B cell (primary cell): Measurements from ENCODE around the gene CTDSPL. TPM values are rescaled to one million over a fixed set of nuclear protein-coding genes. Genes with fewer than 3 reads are reported as not detected.

Experiments used
- ATAC-seq: fragments of 200-7000 bp; cut with Tn5 transposase; one replicate; pipeline ENCODE4 v1.10.0; 2021; ENCODE audit warnings: low read depth, mild to moderate bottlenecking, moderate number of reproducible peaks, moderate library complexity
- CTCF ChIA-PET: fragments of 350-600 bp; sonication (Branson Sonifier 250); formaldehyde crosslinking; loops from one replicate; lab custom pipeline; 2021; ENCODE audit warnings: antibody characterized with exemption, inconsistent platforms; lab: Charles Lee
- POLR2A ChIA-PET: fragments of 350-600 bp; sonication (Branson Sonifier 250); formaldehyde crosslinking; loops from one replicate; lab custom pipeline; 2021; ENCODE audit warnings: antibody characterized with exemption; lab: Charles Lee
- DNase-seq: peaks from one replicate; pipeline ENCODE4 v3.0.0; 2013
- H2AFZ ChIP-seq: 2 replicates; pipeline ENCODE4 v1.6.1; 2012; ENCODE audit warnings: mild to moderate bottlenecking, low read depth, low read length; ENCODE audit not compliant: insufficient read depth, poor library complexity, severe bottlenecking
- H3K27ac ChIP-seq, 2 donors: 1 replicate in 1 of 2; 2 replicates in 1 of 2; pipeline ENCODE4 v1.5.1; 2012 to 2013; ENCODE audit warnings: low read length in 2 of 2, mild to moderate bottlenecking in 2 of 2, moderate library complexity in 1 of 2
- H3K27me3 ChIP-seq, 4 experiments: fragments of 200-600 bp in 1 of 4; sonication (generic) in 1 of 4; replicated peaks in 1 of 4; 1 replicate in 2 of 4; 2 replicates in 2 of 4; pipeline versions ENCODE4 v1.6.1 to v1.7.0; 2013 to 2016; ENCODE audit warnings: low read length in 3 of 4, mild to moderate bottlenecking in 2 of 4, mixed read lengths in 1 of 4, moderate library complexity in 1 of 4; ENCODE audit not compliant: insufficient read depth in 4 of 4, control insufficient read depth in 3 of 4; ENCODE audit errors: control extremely low read depth in 1 of 4
- H3K36me3 ChIP-seq, 2 experiments: replicated peaks in 1 of 2; 1 replicate in 1 of 2; 2 replicates in 1 of 2; pipeline versions ENCODE4 v1.6.1 to v1.7.1; 2013; ENCODE audit warnings: low read length in 1 of 2; ENCODE audit not compliant: insufficient read depth in 2 of 2, control insufficient read depth in 1 of 2; ENCODE audit errors: control extremely low read depth in 1 of 2, extremely low read depth in 1 of 2
- H3K4me1 ChIP-seq, 2 donors: fragments of 200-600 bp in 1 of 2; sonication (generic) in 1 of 2; 1 replicate in 1 of 2; 2 replicates in 1 of 2; pipeline versions ENCODE4 v1.5.1 to v1.6.1; 2013 to 2017; ENCODE audit warnings: low read length in 2 of 2; ENCODE audit not compliant: control insufficient read depth in 2 of 2, insufficient read depth in 2 of 2
- H3K4me2 ChIP-seq: replicated peaks from 2 replicates; pipeline ENCODE3; 2012; ENCODE audit warnings: mild to moderate bottlenecking, low read depth, low read length; ENCODE audit not compliant: poor library complexity, severe bottlenecking
- H3K4me3 ChIP-seq, 5 experiments: fragments of 200-600 bp in 1 of 5; sonication (generic) in 1 of 5; 1 replicate in 3 of 5; 2 replicates in 2 of 5; pipeline versions ENCODE4 v1.5.1 to v1.7.0; 2011 to 2016; ENCODE audit warnings: low read length in 4 of 5, mild to moderate bottlenecking in 4 of 5, low read depth in 2 of 5, control low read depth in 1 of 5, moderate library complexity in 1 of 5; ENCODE audit not compliant: insufficient read depth in 1 of 5; ENCODE audit errors: control extremely low read depth in 1 of 5, extremely low read depth in 1 of 5
- H3K79me2 ChIP-seq: fragments of 200-600 bp; sonication (generic); one replicate; pipeline ENCODE4 v1.6.0; 2016; ENCODE audit warnings: low read length; ENCODE audit not compliant: control insufficient read depth, insufficient read depth
- H3K9ac ChIP-seq: fragments of 200-600 bp; sonication (generic); 2 replicates; pipeline ENCODE4 v1.6.1; 2017; ENCODE audit warnings: mild to moderate bottlenecking, low read length, moderate library complexity
- H3K9me3 ChIP-seq, 3 donors: one replicate each; pipeline versions ENCODE4 v1.6.1 to v1.7.1; 2013; ENCODE audit warnings: low read length in 2 of 3; ENCODE audit not compliant: control insufficient read depth in 2 of 3, insufficient read depth in 1 of 3; ENCODE audit errors: control extremely low read depth in 1 of 3
- H4K20me1 ChIP-seq: 2 replicates; pipeline ENCODE4 v1.6.0; 2012; ENCODE audit warnings: mild to moderate bottlenecking, low read length; ENCODE audit not compliant: insufficient read depth, control insufficient read depth, poor library complexity, severe bottlenecking
- H3K27ac Mint-ChIP-seq: one replicate; pipeline ENCODE4 v1.8.0; 2021; ENCODE audit warnings: mixed read lengths
- H3K27me3 Mint-ChIP-seq: one replicate; pipeline ENCODE4 v1.8.0; 2021; ENCODE audit warnings: mixed read lengths
- H3K4me1 Mint-ChIP-seq: one replicate; pipeline ENCODE4 v1.8.0; 2021; ENCODE audit warnings: mixed read lengths
- H3K4me3 Mint-ChIP-seq: one replicate; pipeline ENCODE4 v1.8.0; 2021; ENCODE audit warnings: mixed read lengths
- H3K9me3 Mint-ChIP-seq: one replicate; pipeline ENCODE4 v1.8.0; 2022; ENCODE audit warnings: mixed read lengths; ENCODE audit not compliant: insufficient read depth
- EZH2 ChIP-seq: IDR thresholded peaks from 2 replicates; pipeline ENCODE4 v1.6.1; 2012; ENCODE audit warnings: borderline replicate concordance, low read depth, mild to moderate bottlenecking, moderate library complexity, low read length; ENCODE audit not compliant: insufficient read depth, poor library complexity, severe bottlenecking
- WGBS: methylation state at CpG from one replicate; pipeline ENCODE4 v1.1.5; 2013; ENCODE audit warnings: missing lambda C conversion rate; ENCODE audit not compliant: insufficient coverage; 5-methylcytosine and 5-hydroxymethylcytosine counted together
- intact Hi-C: fragments of 100-400 bp; cut with micrococcal nuclease; formaldehyde crosslinking; loops from one replicate; pipeline ENCODE4 v1.10.0; 2022
- polyA plus RNA-seq: library from polyadenylated mRNA; depleted of rRNA; stranded (reverse); fragments of >200 nt; gene quantifications from 2 replicates; pipeline ENCODE4 v1.2.3, GENCODE V29; 2012
- total RNA-seq, 2 donors: library from RNA; stranded (reverse); fragments of 120-200 nt in 1 of 2; gene quantifications; 1 replicate in 1 of 2; 2 replicates in 1 of 2; pipeline versions ENCODE4 v1.2.3 to v1.2.4, GENCODE V29; 2013 to 2022
- TF ChIP-seq, protein P1 (sequence below): fragments of 200-600 bp; IDR thresholded peaks from one replicate; pipeline ENCODE4 v1.8.0; 2022; ENCODE audit warnings: antibody characterized with exemption, mild to moderate bottlenecking

Gene CTDSPL
- total and polyA plus RNA-seq, 2 donors (not counting 1 experiment from before 2014, with no cell fraction given): not detected

- POLR2A ChIA-PET: no interaction called here
- H4K20me1 ChIP-seq: no peaks in the 10 kb centered on the region
- CTCF ChIA-PET: interaction anchor here (0.8 kb wide), 1 partner anchor 11 kb away, joined by 4 read pairs; no protein-coding TSS in a partner anchor
- WGBS: no CpG with 5 or more reads among the region's 1 CpG
- Mint-ChIP-seq H3K27me3 (peaks cover 44% of the 10 kb centered on the region), H3K4me3 (no peak overlapping the region), H3K4me1 (peaks cover 6% of the 10 kb centered on the region), H3K27ac (no peak overlapping the region), H3K9me3 (peaks cover 7% of the 10 kb centered on the region)
- peaks cover 0 to 8% (median 3%) of the 10 kb centered on the region in 3 donors for H3K9me3 ChIP-seq
- H3K27ac ChIP-seq: no peak overlapping the region
- no peaks in the 10 kb centered on the region for H3K79me2 ChIP-seq
- intact Hi-C loops: no loop called here
- DNase-seq (no peak), ATAC-seq (no peak)
- peaks cover 0 to 14% (median 7%) of the 10 kb centered on the region in 4 experiments for H3K27me3 ChIP-seq
- no peaks in the 10 kb centered on the region for H3K4me1 ChIP-seq
- H3K36me3 ChIP-seq: no peaks in the 10 kb centered on the region
- H2AFZ ChIP-seq: no peak overlapping the region
- H3K4me3 ChIP-seq: no peak overlapping the region
- no peak overlapping the region for H3K9ac ChIP-seq
- no peak overlapping the region for H3K4me2 ChIP-seq
- no peak for TF ChIP-seq EZH2
- TF ChIP-seq, protein P1, sequence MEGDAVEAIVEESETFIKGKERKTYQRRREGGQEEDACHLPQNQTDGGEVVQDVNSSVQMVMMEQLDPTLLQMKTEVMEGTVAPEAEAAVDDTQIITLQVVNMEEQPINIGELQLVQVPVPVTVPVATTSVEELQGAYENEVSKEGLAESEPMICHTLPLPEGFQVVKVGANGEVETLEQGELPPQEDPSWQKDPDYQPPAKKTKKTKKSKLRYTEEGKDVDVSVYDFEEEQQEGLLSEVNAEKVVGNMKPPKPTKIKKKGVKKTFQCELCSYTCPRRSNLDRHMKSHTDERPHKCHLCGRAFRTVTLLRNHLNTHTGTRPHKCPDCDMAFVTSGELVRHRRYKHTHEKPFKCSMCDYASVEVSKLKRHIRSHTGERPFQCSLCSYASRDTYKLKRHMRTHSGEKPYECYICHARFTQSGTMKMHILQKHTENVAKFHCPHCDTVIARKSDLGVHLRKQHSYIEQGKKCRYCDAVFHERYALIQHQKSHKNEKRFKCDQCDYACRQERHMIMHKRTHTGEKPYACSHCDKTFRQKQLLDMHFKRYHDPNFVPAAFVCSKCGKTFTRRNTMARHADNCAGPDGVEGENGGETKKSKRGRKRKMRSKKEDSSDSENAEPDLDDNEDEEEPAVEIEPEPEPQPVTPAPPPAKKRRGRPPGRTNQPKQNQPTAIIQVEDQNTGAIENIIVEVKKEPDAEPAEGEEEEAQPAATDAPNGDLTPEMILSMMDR: no peak
Measured at GRCh38 chr3:37867144-37867543, 5.5 kb downstream of the CTDSPL start.

- Histone ChIP-seq H3K9ac (no peak overlapping the region), H3K36me3 (no peaks in the 10 kb centered on the region), H3K9me3 (peaks cover 0 to 18% (median 14%) of the 10 kb centered on the region in 3 donors), H3K4me3 (no peak overlapping the region), H3K27me3 (peaks cover 0 to 8% (median 0%) of the 10 kb centered on the region in 4 experiments), H4K20me1 (no peaks in the 10 kb centered on the region), H3K4me2 (no peak overlapping the region), H2AFZ (no peak overlapping the region), H3K79me2 (no peaks in the 10 kb centered on the region), H3K4me1 (no peaks in the 10 kb centered on the region), H3K27ac (no peak overlapping the region)
- POLR2A ChIA-PET: no interaction called here
- ATAC-seq (no peak), DNase-seq (no peak)
- WGBS: 100% methylated on average over 1 of the region's 3 CpGs
- Mint-ChIP-seq H3K4me1 (no peaks in the 10 kb centered on the region), H3K27me3 (peaks cover 18% of the 10 kb centered on the region), H3K27ac (no peak overlapping the region), H3K9me3 (peaks cover 7% of the 10 kb centered on the region), H3K4me3 (no peak overlapping the region)
- CTCF ChIA-PET: interaction anchor here (0.7 kb wide), 1 partner anchor 17 kb away, joined by 4 read pairs; no protein-coding TSS in a partner anchor
- TF ChIP-seq, protein P1: no peak
- no peak for TF ChIP-seq EZH2
- intact Hi-C loops: no loop called here
Measured at GRCh38 chr3:37871858-37872257, 10.2 kb downstream of the CTDSPL start.
